Endothelial cell of umbilical vein (primary cell): ENCODE data around the gene R3HCC1L. TPM values are rescaled to one million over a fixed set of nuclear protein-coding genes. Genes with fewer than 3 reads are reported as not detected.

Experiments used
- BruUV-seq: library from RNA; stranded (reverse); fragments of 400-500 nt; replicated peaks from 2 replicates; lab custom pipeline; 2021; lab: Mats Ljungman, UMichigan
- CTCF ChIA-PET: fragments of 300-600, 350-600 bp; sonication (Branson Sonifier 250); formaldehyde crosslinking; loops from one replicate; lab custom pipeline; 2021; ENCODE audit warnings: antibody characterized with exemption, inconsistent platforms; lab: Charles Lee
- POLR2A ChIA-PET: fragments of 300-600, 350-600 bp; sonication (Branson Sonifier 250); formaldehyde crosslinking; loops from one replicate; lab custom pipeline; 2021; ENCODE audit warnings: antibody characterized with exemption, inconsistent platforms; lab: Charles Lee
- DNase-seq: peaks from one replicate; pipeline ENCODE4 v3.0.0-alpha.2; 2011; ENCODE audit warnings: low read depth, low spot score
- FAIRE-seq: peaks from 2 replicates; lab custom pipeline; 2011; peaks lifted over from hg19 to GRCh38; lab: Jason Lieb, UNC
- H2AFZ ChIP-seq: 2 replicates; pipeline ENCODE4 v1.6.0; 2012; ENCODE audit warnings: low read depth, low read length, control low read depth, inconsistent platforms
- H3K27ac ChIP-seq: 2 replicates; pipeline ENCODE4 v1.5.1; 2011; ENCODE audit warnings: low read depth, mild to moderate bottlenecking, control low read depth, low read length, moderate library complexity; ENCODE audit not compliant: insufficient read depth
- H3K27me3 ChIP-seq, 2 experiments: 2 replicates each; pipeline versions ENCODE4 v1.6.0 to v1.6.1; 2011; ENCODE audit warnings: low read length in 2 of 2, mixed read lengths in 1 of 2; ENCODE audit not compliant: control insufficient read depth in 2 of 2, insufficient read depth in 2 of 2
- H3K36me3 ChIP-seq, 2 experiments: 2 replicates in 1 of 2; 3 replicates in 1 of 2; pipeline ENCODE4 v1.5.1; 2011; ENCODE audit warnings: low read length in 2 of 2, mild to moderate bottlenecking in 1 of 2, moderate library complexity in 1 of 2; ENCODE audit not compliant: control insufficient read depth in 2 of 2, insufficient read depth in 2 of 2; ENCODE audit errors: extremely low read depth in 1 of 2
- H3K4me1 ChIP-seq: 3 replicates; pipeline ENCODE4 v1.5.1; 2011; ENCODE audit warnings: mild to moderate bottlenecking, low read length; ENCODE audit not compliant: control insufficient read depth, insufficient read depth; ENCODE audit errors: extremely low read depth
- H3K4me2 ChIP-seq: 2 replicates; pipeline ENCODE4 v1.6.1; 2011; ENCODE audit warnings: low read length, control low read depth, mixed read lengths; ENCODE audit not compliant: insufficient read depth
- H3K4me3 ChIP-seq, 3 experiments: fragments of 200-600 bp in 1 of 3; sonication (generic), shearing (Covaris generic) in 1 of 3; replicated peaks in 1 of 3; 2 replicates each; pipeline ENCODE4 v1.5.1; 2011 to 2016; ENCODE audit warnings: control low read depth in 3 of 3, low read length in 3 of 3, mild to moderate bottlenecking in 2 of 3, inconsistent platforms in 1 of 3, low read depth in 1 of 3, moderate library complexity in 1 of 3; ENCODE audit not compliant: insufficient read depth in 1 of 3
- H3K79me2 ChIP-seq: 2 replicates; pipeline ENCODE4 v1.6.0; 2012; ENCODE audit warnings: low read length, inconsistent platforms; ENCODE audit not compliant: control insufficient read depth, insufficient read depth
- H3K9ac ChIP-seq: replicated peaks from 2 replicates; pipeline ENCODE3; 2011; ENCODE audit warnings: low read length, control low read depth; ENCODE audit not compliant: insufficient read depth; ENCODE audit errors: extremely low read depth
- H3K9me1 ChIP-seq: replicated peaks from 3 replicates; pipeline ENCODE4 v1.6.0; 2011; ENCODE audit warnings: mild to moderate bottlenecking, low read length; ENCODE audit not compliant: control insufficient read depth, insufficient read depth; ENCODE audit errors: extremely low read depth
- H3K9me3 ChIP-seq: replicated peaks from 2 replicates; pipeline ENCODE4 v1.5.1; 2012; ENCODE audit warnings: low read length, inconsistent platforms; ENCODE audit not compliant: control insufficient read depth, insufficient read depth
- H4K20me1 ChIP-seq: replicated peaks from 2 replicates; pipeline ENCODE3; 2011; ENCODE audit warnings: mild to moderate bottlenecking, low read length; ENCODE audit not compliant: control insufficient read depth, insufficient read depth; ENCODE audit errors: extremely low read depth
- CTCF ChIP-seq, 2 donors: IDR thresholded peaks; 1 replicate in 1 of 2; 2 replicates in 1 of 2; pipeline ENCODE4 v1.5.1; 2011; ENCODE audit warnings: low read length in 2 of 2, mild to moderate bottlenecking in 2 of 2, moderate library complexity in 2 of 2, control low read depth in 1 of 2, inconsistent platforms in 1 of 2, low read depth in 1 of 2; ENCODE audit not compliant: insufficient read depth in 1 of 2; ENCODE audit errors: extremely low read depth in 1 of 2
- EZH2 ChIP-seq: IDR thresholded peaks from 2 replicates; pipeline ENCODE4 v1.6.1; 2012; ENCODE audit warnings: borderline replicate concordance, low read depth, mild to moderate bottlenecking, moderate library complexity, low read length, inconsistent platforms; ENCODE audit not compliant: severe bottlenecking
- FOS ChIP-seq: IDR thresholded peaks from 2 replicates; pipeline ENCODE4 v1.6.1; 2011; ENCODE audit warnings: mild to moderate bottlenecking, low read length, moderate library complexity, borderline replicate concordance; ENCODE audit not compliant: insufficient read depth
- GATA2 ChIP-seq: IDR thresholded peaks from 2 replicates; pipeline ENCODE4 v1.7.0; 2011; ENCODE audit warnings: low read depth, mild to moderate bottlenecking, moderate library complexity, mixed read lengths, low read length; ENCODE audit not compliant: insufficient read length, insufficient read depth
- JUN ChIP-seq: IDR thresholded peaks from 2 replicates; pipeline ENCODE4 v1.6.1; 2011; ENCODE audit warnings: borderline replicate concordance, low read depth; ENCODE audit not compliant: insufficient read length, insufficient read depth
- MAX ChIP-seq: IDR thresholded peaks from 2 replicates; pipeline ENCODE4 v1.6.1; 2011; ENCODE audit not compliant: insufficient read depth, insufficient read length
- MYC ChIP-seq: IDR thresholded peaks from one replicate; pipeline ENCODE4 v1.6.1; 2011; ENCODE audit warnings: mild to moderate bottlenecking, low read depth, low read length
- POLR2A ChIP-seq: IDR thresholded peaks from 2 replicates; pipeline ENCODE4 v1.6.1; 2012; ENCODE audit warnings: low read depth, mild to moderate bottlenecking, control low read depth, low read length
- POLR2AphosphoS5 ChIP-seq: IDR thresholded peaks from 2 replicates; pipeline ENCODE4 v1.6.1; 2012; ENCODE audit warnings: low read depth, mild to moderate bottlenecking, control low read depth, low read length, moderate library complexity; ENCODE audit not compliant: insufficient read depth
- dilution Hi-C: fragments of 300-500 bp; cut with MboI; formaldehyde crosslinking; loops from one replicate; pipeline ENCODE4 v1.15.0; 2019; ENCODE audit warnings: low sequenced_read_pairs; ENCODE audit not compliant: extremely low pct_ligation_motif_present
- intact Hi-C: fragments of 100-400 bp; cut with micrococcal nuclease; formaldehyde crosslinking; loops from one replicate; pipeline ENCODE4 v1.10.0; 2022
- polyA plus RNA-seq, 4 experiments: library from polyadenylated mRNA; depleted of rRNA in 3 of 4; stranded (reverse) in 3 of 4; unstranded in 1 of 4; fragments of >200 nt; gene quantifications; 2 replicates each; pipeline versions ENCODE4 v1.2.1 to v1.2.3, GENCODE V29; 2011 to 2012; ENCODE audit warnings: missing spikeins in 1 of 4
- total RNA-seq: library from RNA; stranded (reverse); gene quantifications from 2 replicates; pipeline ENCODE4 v1.2.3, GENCODE V29; 2021

The R3HCC1L gene
- total and polyA plus RNA-seq, 2 donors (not counting 3 experiments of a cell fraction or from before 2014, with no cell fraction given): 6.3 to 12.4 TPM

- ChIA-PET POLR2A (no interaction called here), CTCF (interaction anchor here (1.0 kb wide), 2 partner anchors 11 to 28 kb away, joined by 3 read pairs; no protein-coding TSS in a partner anchor)
- DNase-seq (no peak), FAIRE-seq (no peak)
- Histone ChIP-seq H2AFZ (no peak overlapping the region), H3K27me3 (no peaks in the 10 kb centered on the region), H3K79me2 (no peaks in the 10 kb centered on the region), H3K27ac (no peak overlapping the region), H3K9me1 (no peaks in the 10 kb centered on the region), H3K36me3 (no peaks in the 10 kb centered on the region), H3K4me2 (no peak overlapping the region), H3K9me3 (no peaks in the 10 kb centered on the region), H3K9ac (no peak overlapping the region), H3K4me3 (no peak overlapping the region), H4K20me1 (no peaks in the 10 kb centered on the region), H3K4me1 (no peaks in the 10 kb centered on the region)
- dilution Hi-C loops (no loop called here), intact Hi-C loops (no loop called here)
- BruUV-seq: no TSS peak
- TF ChIP-seq CTCF (IDR thresholded peaks at IDR 0.05; ENCODE audit: extremely low read depth in 1 of 2, insufficient read depth in 1 of 2, low read depth in 1 of 2, low read length in 2 of 2): no peak
- no peak for TF ChIP-seq MAX
- TF ChIP-seq JUN: no peak
- no peak for TF ChIP-seq POLR2AphosphoS5
- TF ChIP-seq GATA2: no peak
- no peak for TF ChIP-seq FOS
- no peak for TF ChIP-seq EZH2
- no peak for TF ChIP-seq MYC
- no peak for TF ChIP-seq POLR2A
Measured at GRCh38 chr10:98098247-98098646, 36.2 kb upstream of the R3HCC1L start.
